ENCODE measurements around the gene ERC1. TPM values are rescaled to one million over a fixed set of nuclear protein-coding genes. Genes with fewer than 3 reads are reported as not detected.
A peak's percentile ranks its signal among the peaks of the same experiment; 100 is the strongest.

The ERC1 gene
- polyA plus RNA-seq, 2 of the 4 experiments (the other 2 are of a cell fraction): 14.2 to 20.9 TPM

GRCh38 chr12:967641-968040, 23.4 kb upstream of the ERC1 start:
- no peaks in the 10 kb centered on the region for H3K9me3 ChIP-seq
- H3K4me3 ChIP-seq: no peak overlapping the region
- CTCF ChIA-PET: interaction anchor here (1.0 to 2.2 kb wide), 5 partner anchors 14 to 148 kb away, joined by 3 to 8 read pairs (median 5); partner anchors contain the start of gene RAD52
- no peak overlapping the region for H3K4me2 ChIP-seq
- TF ChIP-seq, protein P1, sequence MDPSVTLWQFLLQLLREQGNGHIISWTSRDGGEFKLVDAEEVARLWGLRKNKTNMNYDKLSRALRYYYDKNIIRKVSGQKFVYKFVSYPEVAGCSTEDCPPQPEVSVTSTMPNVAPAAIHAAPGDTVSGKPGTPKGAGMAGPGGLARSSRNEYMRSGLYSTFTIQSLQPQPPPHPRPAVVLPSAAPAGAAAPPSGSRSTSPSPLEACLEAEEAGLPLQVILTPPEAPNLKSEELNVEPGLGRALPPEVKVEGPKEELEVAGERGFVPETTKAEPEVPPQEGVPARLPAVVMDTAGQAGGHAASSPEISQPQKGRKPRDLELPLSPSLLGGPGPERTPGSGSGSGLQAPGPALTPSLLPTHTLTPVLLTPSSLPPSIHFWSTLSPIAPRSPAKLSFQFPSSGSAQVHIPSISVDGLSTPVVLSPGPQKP (IDR thresholded peaks at IDR 0.05; ENCODE audit: low read depth, low read length): no peak
- no peak for TF ChIP-seq HOXB5 (CRISPR knock-in tag; IDR thresholded peaks at IDR 0.05)
- TF ChIP-seq, protein P2, sequence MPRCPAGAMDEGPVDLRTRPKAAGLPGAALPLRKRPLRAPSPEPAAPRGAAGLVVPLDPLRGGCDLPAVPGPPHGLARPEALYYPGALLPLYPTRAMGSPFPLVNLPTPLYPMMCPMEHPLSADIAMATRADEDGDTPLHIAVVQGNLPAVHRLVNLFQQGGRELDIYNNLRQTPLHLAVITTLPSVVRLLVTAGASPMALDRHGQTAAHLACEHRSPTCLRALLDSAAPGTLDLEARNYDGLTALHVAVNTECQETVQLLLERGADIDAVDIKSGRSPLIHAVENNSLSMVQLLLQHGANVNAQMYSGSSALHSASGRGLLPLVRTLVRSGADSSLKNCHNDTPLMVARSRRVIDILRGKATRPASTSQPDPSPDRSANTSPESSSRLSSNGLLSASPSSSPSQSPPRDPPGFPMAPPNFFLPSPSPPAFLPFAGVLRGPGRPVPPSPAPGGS (IDR thresholded peaks at IDR 0.05): no peak
- TF ChIP-seq ATOH8 (CRISPR knock-in tag; IDR thresholded peaks at IDR 0.05; ENCODE audit: low read depth): no peak
- no peak for TF ChIP-seq NFE2L2 (conservative IDR thresholded peaks at IDR 0.05; ENCODE audit: low read length)
- TF ChIP-seq TP53 (CRISPR knock-in tag; IDR thresholded peaks at IDR 0.05): no peak
- no peak for TF ChIP-seq ZC3H11A (IDR thresholded peaks at IDR 0.05)
- TF ChIP-seq BHLHE40 (IDR thresholded peaks at IDR 0.05; ENCODE audit: low read depth, low read length): no peak
- TF ChIP-seq CHD2 (IDR thresholded peaks at IDR 0.05; ENCODE audit: low read length, partially characterized antibody): no peak
- no peak for TF ChIP-seq ZNF302 (CRISPR knock-in tag; IDR thresholded peaks at IDR 0.05)
- no peak for TF ChIP-seq POLR2AphosphoS2 (conservative IDR thresholded peaks at IDR 0.05; ENCODE audit: low read length)
- TF ChIP-seq EHF (CRISPR knock-in tag; IDR thresholded peaks at IDR 0.05): no peak
- TF ChIP-seq FOSB (CRISPR knock-in tag; IDR thresholded peaks at IDR 0.05): no peak
- H3K27ac ChIP-seq: no peak overlapping the region
- no peak for ATAC-seq
- H3K4me1 ChIP-seq: no peaks in the 10 kb centered on the region
- WGBS (ENCODE audit: missing lambda C conversion rate): 80% methylated on average over 9 of the region's 9 CpGs
- POLR2A ChIA-PET: no interaction called here
- no peak for DNase-seq (ENCODE audit: low read depth in 1 of 2, low spot score in 1 of 2)
- FAIRE-seq: no peak

- no peak for TF ChIP-seq RAD21 (conservative IDR thresholded peaks at IDR 0.05 in 1 of 2, IDR thresholded peaks at IDR 0.05 in 1 of 2)
- ATAC-seq (peak in 1 of 2 experiments; percentile 62; a peak in 3 of 6 replicates), DNase-seq (ENCODE audit: low read depth in 1 of 2, low spot score in 1 of 2) (no peak), FAIRE-seq (no peak)
- WGBS (ENCODE audit: missing lambda C conversion rate): 38% methylated on average over 4 of the region's 4 CpGs
- Histone ChIP-seq H3K4me3 (no peak overlapping the region), H3K27ac (no peak overlapping the region), H3K9me3 (no peaks in the 10 kb centered on the region), H3K4me2 (no peak overlapping the region), H3K4me1 (no peaks in the 10 kb centered on the region)
- ChIA-PET CTCF (interaction anchor here (0.9 to 2.2 kb wide), 5 partner anchors 9 to 124 kb away, joined by 3 to 8 read pairs (median 5); partner anchors contain the start of gene RAD52), POLR2A (no interaction called here)
These were observed 22.5 kb upstream of the ERC1 start for GRCh38 chr12:968545-968944.

DNA sequence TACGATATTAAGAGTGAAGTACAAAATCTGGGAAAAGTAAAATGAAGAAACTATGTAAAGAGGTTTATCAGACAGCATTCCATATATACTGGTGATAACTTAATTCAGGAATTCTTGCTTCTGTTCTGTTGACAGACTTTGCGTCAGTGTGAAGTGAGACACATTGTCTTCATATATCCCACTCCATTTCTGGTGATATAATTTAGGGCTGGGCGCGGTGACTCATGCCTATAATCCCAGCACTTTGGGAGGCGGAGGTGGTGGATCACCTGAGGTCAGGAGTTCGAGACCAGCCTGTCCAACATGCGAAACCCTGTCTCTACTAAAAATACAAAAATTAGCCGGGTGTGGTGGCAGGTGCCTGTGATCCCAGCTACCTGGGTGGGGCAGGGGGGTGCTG, 21.2 kb upstream of the ERC1 start:
- H3K27ac ChIP-seq: no peak overlapping the region
- DNase-seq (ENCODE audit: low read depth in 1 of 2, low spot score in 1 of 2) (no peak), ATAC-seq (no peak), FAIRE-seq (no peak)
- no peak overlapping the region for H3K4me3 ChIP-seq
- TF ChIP-seq FOSL2 (IDR thresholded peaks at IDR 0.05) (no peak), FOSL2 (CRISPR knock-in tag; IDR thresholded peaks at IDR 0.05) (peak; percentile 42), KDM5A (IDR thresholded peaks at IDR 0.05) (no peak), JUN (IDR thresholded peaks at IDR 0.05) (no peak)
- no peaks in the 10 kb centered on the region for H3K9me3 ChIP-seq
- 81% methylated on average over 8 of the region's 8 CpGs for WGBS (ENCODE audit: missing lambda C conversion rate)
- no peaks in the 10 kb centered on the region for H3K4me1 ChIP-seq
- POLR2A ChIA-PET: no interaction called here
- CTCF ChIA-PET: interaction anchor here (0.9 to 1.6 kb wide), 4 partner anchors 9 to 636 kb away, joined by 3 to 6 read pairs (median 4); partner anchors contain the start of gene RAD52
- H3K4me2 ChIP-seq: no peak overlapping the region

- Histone ChIP-seq H3K4me1 (no peaks in the 10 kb centered on the region), H3K27ac (no peak overlapping the region), H3K4me3 (no peak overlapping the region), H3K9me3 (no peaks in the 10 kb centered on the region), H3K4me2 (no peak overlapping the region)
- WGBS (ENCODE audit: missing lambda C conversion rate): 94% methylated on average over 4 of the region's 4 CpGs
- ChIA-PET CTCF (interaction anchor here (0.7 kb wide), 1 partner anchor 12 kb away, joined by 4 read pairs; no protein-coding TSS in a partner anchor), POLR2A (no interaction called here)
- ATAC-seq (no peak), DNase-seq (ENCODE audit: low read depth in 1 of 2, low spot score in 1 of 2) (no peak), FAIRE-seq (no peak)
- TF ChIP-seq BHLHE40 (IDR thresholded peaks at IDR 0.05; ENCODE audit: low read depth, low read length) (no peak), RFX5 (IDR thresholded peaks at IDR 0.05) (no peak), SREBF2 (IDR thresholded peaks at IDR 0.05) (no peak), NPAS2 (CRISPR knock-in tag; IDR thresholded peaks at IDR 0.05; ENCODE audit: borderline replicate concordance) (no peak), KDM5A (IDR thresholded peaks at IDR 0.05) (no peak), HOXA7 (CRISPR knock-in tag; IDR thresholded peaks at IDR 0.05) (no peak), FOSB (CRISPR knock-in tag; IDR thresholded peaks at IDR 0.05) (no peak), GATA3 (IDR thresholded peaks at IDR 0.05; ENCODE audit: borderline replicate concordance) (no peak)
- TF ChIP-seq, protein P3, sequence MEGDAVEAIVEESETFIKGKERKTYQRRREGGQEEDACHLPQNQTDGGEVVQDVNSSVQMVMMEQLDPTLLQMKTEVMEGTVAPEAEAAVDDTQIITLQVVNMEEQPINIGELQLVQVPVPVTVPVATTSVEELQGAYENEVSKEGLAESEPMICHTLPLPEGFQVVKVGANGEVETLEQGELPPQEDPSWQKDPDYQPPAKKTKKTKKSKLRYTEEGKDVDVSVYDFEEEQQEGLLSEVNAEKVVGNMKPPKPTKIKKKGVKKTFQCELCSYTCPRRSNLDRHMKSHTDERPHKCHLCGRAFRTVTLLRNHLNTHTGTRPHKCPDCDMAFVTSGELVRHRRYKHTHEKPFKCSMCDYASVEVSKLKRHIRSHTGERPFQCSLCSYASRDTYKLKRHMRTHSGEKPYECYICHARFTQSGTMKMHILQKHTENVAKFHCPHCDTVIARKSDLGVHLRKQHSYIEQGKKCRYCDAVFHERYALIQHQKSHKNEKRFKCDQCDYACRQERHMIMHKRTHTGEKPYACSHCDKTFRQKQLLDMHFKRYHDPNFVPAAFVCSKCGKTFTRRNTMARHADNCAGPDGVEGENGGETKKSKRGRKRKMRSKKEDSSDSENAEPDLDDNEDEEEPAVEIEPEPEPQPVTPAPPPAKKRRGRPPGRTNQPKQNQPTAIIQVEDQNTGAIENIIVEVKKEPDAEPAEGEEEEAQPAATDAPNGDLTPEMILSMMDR (IDR thresholded peaks at IDR 0.05): no peak
- TF ChIP-seq, protein P4, sequence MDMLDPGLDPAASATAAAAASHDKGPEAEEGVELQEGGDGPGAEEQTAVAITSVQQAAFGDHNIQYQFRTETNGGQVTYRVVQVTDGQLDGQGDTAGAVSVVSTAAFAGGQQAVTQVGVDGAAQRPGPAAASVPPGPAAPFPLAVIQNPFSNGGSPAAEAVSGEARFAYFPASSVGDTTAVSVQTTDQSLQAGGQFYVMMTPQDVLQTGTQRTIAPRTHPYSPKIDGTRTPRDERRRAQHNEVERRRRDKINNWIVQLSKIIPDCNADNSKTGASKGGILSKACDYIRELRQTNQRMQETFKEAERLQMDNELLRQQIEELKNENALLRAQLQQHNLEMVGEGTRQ (IDR thresholded peaks at IDR 0.05): no peak
These were observed 19.0 kb upstream of the ERC1 start for GRCh38 chr12:971991-972390.
